ENCODE data around the gene PCNX1.

DNA sequence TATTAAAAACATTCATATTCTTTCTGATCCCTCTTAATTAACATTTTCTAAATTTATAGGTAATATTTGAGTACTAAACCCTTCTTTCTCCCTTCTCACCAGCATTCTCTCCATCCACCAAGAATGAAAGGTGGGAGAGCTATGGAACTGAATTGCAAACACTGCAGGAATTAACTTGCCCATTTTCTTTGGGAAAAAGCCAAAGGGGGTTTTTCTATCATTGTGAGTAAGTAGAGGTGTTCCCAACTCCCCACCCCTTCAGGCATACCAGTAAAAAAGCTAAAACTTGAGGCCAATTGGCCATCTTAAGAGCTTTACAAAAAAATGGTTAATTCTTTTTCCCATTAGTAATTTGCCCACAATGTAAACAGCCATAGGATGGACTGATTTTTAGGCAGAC, 23.7 kb downstream of the PCNX1 start:
- TF ChIP-seq EZH2 (IDR thresholded peaks at IDR 0.05; ENCODE audit: low read length, unreplicated experiment) (no peak), EZH2phosphoT487 (IDR thresholded peaks at IDR 0.05; ENCODE audit: borderline replicate concordance, low read length) (no peak)
- TF ChIP-seq, protein P1, sequence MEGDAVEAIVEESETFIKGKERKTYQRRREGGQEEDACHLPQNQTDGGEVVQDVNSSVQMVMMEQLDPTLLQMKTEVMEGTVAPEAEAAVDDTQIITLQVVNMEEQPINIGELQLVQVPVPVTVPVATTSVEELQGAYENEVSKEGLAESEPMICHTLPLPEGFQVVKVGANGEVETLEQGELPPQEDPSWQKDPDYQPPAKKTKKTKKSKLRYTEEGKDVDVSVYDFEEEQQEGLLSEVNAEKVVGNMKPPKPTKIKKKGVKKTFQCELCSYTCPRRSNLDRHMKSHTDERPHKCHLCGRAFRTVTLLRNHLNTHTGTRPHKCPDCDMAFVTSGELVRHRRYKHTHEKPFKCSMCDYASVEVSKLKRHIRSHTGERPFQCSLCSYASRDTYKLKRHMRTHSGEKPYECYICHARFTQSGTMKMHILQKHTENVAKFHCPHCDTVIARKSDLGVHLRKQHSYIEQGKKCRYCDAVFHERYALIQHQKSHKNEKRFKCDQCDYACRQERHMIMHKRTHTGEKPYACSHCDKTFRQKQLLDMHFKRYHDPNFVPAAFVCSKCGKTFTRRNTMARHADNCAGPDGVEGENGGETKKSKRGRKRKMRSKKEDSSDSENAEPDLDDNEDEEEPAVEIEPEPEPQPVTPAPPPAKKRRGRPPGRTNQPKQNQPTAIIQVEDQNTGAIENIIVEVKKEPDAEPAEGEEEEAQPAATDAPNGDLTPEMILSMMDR (conservative IDR thresholded peaks at IDR 0.05; ENCODE audit: low read depth, low read length): no peak
